Renal cortex interstitium (tissue), 11 donors: ENCODE results near the gene PGC. TPM values are rescaled to one million over a fixed set of nuclear protein-coding genes. Genes with fewer than 3 reads are reported as not detected.

Experiments
- DNase-seq, 11 donors: peaks; one replicate each; pipeline ENCODE4 v3.0.0-alpha.2; 2013; ENCODE audit warnings: low read depth in 9 of 11, low spot score in 4 of 11; ENCODE audit errors: extremely low read depth in 1 of 11
- polyA plus RNA-seq, 3 donors: library from polyadenylated mRNA; unstranded; fragments of 120-200 nt; gene quantifications; one replicate each; pipeline ENCODE4 v1.2.1, GENCODE V29; 2013; ENCODE audit not compliant: insufficient read length in 3 of 3

PGC gene
- polyA plus RNA-seq, 3 donors: 0.07 to 0.26 TPM; not detected in 1

- peak; percentile 49 to 74 (median 65) for DNase-seq
These were observed 13.2 kb downstream of the PGC start for GRCh38 chr6:41733707-41734665.

GRCh38 chr6:41733360-41733706 is 13.9 kb downstream of the PGC start:
- DNase-seq: no peak

- DNase-seq: no peak
These were observed 14.4 kb downstream of the PGC start for GRCh38 chr6:41732591-41733359.

GRCh38 chr6:41732149-41732548 is 15.0 kb downstream of the PGC start:
- DNase-seq: no peak

GRCh38 chr6:41731561-41732086 is 15.6 kb downstream of the PGC start:
- no peak for DNase-seq

- DNase-seq: no peak
These were observed 16.4 kb downstream of the PGC start for GRCh38 chr6:41730531-41731436.

GRCh38 chr6:41729624-41730023 is 17.6 kb downstream of the PGC start:
- no peak for DNase-seq

- DNase-seq: no peak
These were observed 18.2 kb downstream of the PGC start for GRCh38 chr6:41728954-41729353.

- DNase-seq: no peak
These were observed 18.9 kb downstream of the PGC start for GRCh38 chr6:41728073-41728936.

- no peak for DNase-seq
These were observed 19.5 kb downstream of the PGC start for GRCh38 chr6:41727705-41728072.

- DNase-seq: no peak
These were observed 20.3 kb downstream of the PGC start for GRCh38 chr6:41726876-41727275.

GRCh38 chr6:41724586-41725501 is 22.4 kb downstream of the PGC start:
- DNase-seq: no peak

- DNase-seq: no peak
These were observed 23.0 kb downstream of the PGC start for GRCh38 chr6:41724228-41724580.

- no peak for DNase-seq
These were observed 23.5 kb downstream of the PGC start for GRCh38 chr6:41723530-41724227.

GRCh38 chr6:41722969-41723529 is 24.1 kb downstream of the PGC start:
- DNase-seq: no peak

- no peak for DNase-seq
These were observed 25.8 kb downstream of the PGC start for GRCh38 chr6:41721414-41721813.
